Prostate gland (tissue), 2 donors: ENCODE results near the gene HDAC6. TPM values are rescaled to one million over a fixed set of nuclear protein-coding genes. Genes with fewer than 3 reads are reported as not detected.

Source experiments
- small RNA-seq, 2 donors: library from RNA; depleted of rRNA; stranded (forward); fragments of <200 nt; gene quantifications; one replicate each; pipeline ENCODE3, GENCODE V24; 2016
- total RNA-seq, 2 donors: library from RNA; depleted of rRNA; stranded (reverse); fragments of >200 nt; gene quantifications; one replicate each; pipeline ENCODE4 v1.1.0, GENCODE V29; 2016

The HDAC6 gene
- total RNA-seq, 2 donors from 2014 or later: 102 to 113 TPM

Small RNAs within 50 kb of the gene (small RNA-seq; reads per million reads assigned to genes)
- gene RNU6-29P: 0 reads per million in 2 donors

Other genes with a start within 250 kb of the HDAC6 start
- 100 to 1,000 TPM; 155 to 169 TPM for gene RBM3, start 227.6 kb upstream of the HDAC6 start, total RNA-seq
- gene WDR13, start 204.6 kb upstream of the HDAC6 start, total RNA-seq: 100 to 1,000 TPM; 102 to 190 TPM
- 10 to 100 TPM in 1 of 2 donors, 1 to 10 TPM in 1; 2.5 to 10.5 TPM for gene WAS, start 118.3 kb upstream of the HDAC6 start, total RNA-seq
- gene SUV39H1, start 105.3 kb upstream of the HDAC6 start, total RNA-seq: 1 to 10 TPM; 7.4 to 9.1 TPM
- under 1 TPM in 1 of 2 donors, not detected in 1; 0.41 TPM for gene GLOD5, start 40.3 kb upstream of the HDAC6 start, total RNA-seq
- not detected for gene GATA1, start 15.5 kb upstream of the HDAC6 start, total RNA-seq
- gene ERAS, start 24.4 kb downstream of the HDAC6 start, total RNA-seq: not detected
- gene PCSK1N, start 33.5 kb downstream of the HDAC6 start, total RNA-seq: 10 to 100 TPM; 45.4 to 77.7 TPM
- 10 to 100 TPM; 58.2 to 85.8 TPM for gene TIMM17B, start 95.7 kb downstream of the HDAC6 start, total RNA-seq
- 10 to 100 TPM; 37.1 to 76.6 TPM for gene PQBP1, start 95.9 kb downstream of the HDAC6 start, total RNA-seq
- 10 to 100 TPM; 29.7 to 39.0 TPM for gene SLC35A2, start 109.6 kb downstream of the HDAC6 start, total RNA-seq
- gene PIM2, start 117.0 kb downstream of the HDAC6 start, total RNA-seq: 10 to 100 TPM; 12.1 to 23.5 TPM
- gene OTUD5, start 155.5 kb downstream of the HDAC6 start, total RNA-seq: 10 to 100 TPM; 44.1 to 84.2 TPM
- gene KCND1, start 169.8 kb downstream of the HDAC6 start, total RNA-seq: 1 to 10 TPM in 1 of 2 donors, under 1 TPM in 1; 0.23 to 1.9 TPM
- gene GRIPAP1, start 200.2 kb downstream of the HDAC6 start, total RNA-seq: 10 to 100 TPM; 26.9 to 62.4 TPM
- gene TFE3, start 241.3 kb downstream of the HDAC6 start, total RNA-seq: 10 to 100 TPM; 44.6 to 88.4 TPM